K562 (cell line): ENCODE results near the gene ARHGAP18.

Experiments used
- DIDO1 ChIP-seq: fragments of 450-650 bp; IDR thresholded peaks from 2 replicates; pipeline ENCODE4 v1.6.1; 2016; ENCODE audit warnings: low read depth, missing biosample characterization, missing genetic modification characterization
- SRSF1 ChIP-seq: fragments of 200-400 bp; formaldehyde crosslinking; IDR thresholded peaks from 2 replicates; pipeline ENCODE4 v1.6.1; 2017; ENCODE audit warnings: mild to moderate bottlenecking, low read depth, low read length, moderate library complexity
- TCF15 ChIP-seq: fragments of 250-450 bp; sonication (Bioruptor Pico); IDR thresholded peaks from 2 replicates; pipeline ENCODE4 v1.8.0; 2022; ENCODE audit warnings: moderate library complexity, mild to moderate bottlenecking, inconsistent platforms
- ZC3H4 ChIP-seq: sonication (generic); formaldehyde crosslinking; IDR thresholded peaks from 2 replicates; pipeline ENCODE4 v1.9.0; 2021; ENCODE audit warnings: missing genetic modification reagents, borderline replicate concordance
- ZNF124 ChIP-seq: sonication (generic); formaldehyde crosslinking; IDR thresholded peaks from 2 replicates; pipeline ENCODE4 v1.8.1; 2022; ENCODE audit warnings: missing genetic modification reagents
- ZNF274 ChIP-seq: IDR thresholded peaks from 2 replicates; pipeline ENCODE4 v1.6.1; 2011; ENCODE audit warnings: low read depth, mild to moderate bottlenecking, low read length, moderate library complexity, borderline replicate concordance

DNA sequence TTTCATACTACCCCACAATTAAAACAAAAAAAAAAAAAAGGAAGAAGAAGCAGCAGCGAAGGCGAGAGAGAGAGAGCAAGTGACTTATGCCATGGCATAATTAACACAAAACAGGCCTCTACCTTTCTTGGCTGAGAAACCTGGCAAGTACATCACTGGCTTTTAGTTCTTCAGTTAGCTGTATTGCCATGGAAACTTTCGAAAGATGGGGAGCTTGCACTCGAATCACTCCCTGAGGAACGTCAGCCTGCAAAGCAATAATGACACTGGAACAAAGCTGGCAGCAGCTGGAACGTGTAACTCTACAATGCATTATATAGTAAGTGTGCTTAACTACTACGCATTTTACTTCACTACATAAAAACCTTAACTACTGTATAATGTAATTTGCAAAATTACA is 126.1 kb downstream of the ARHGAP18 start:
- no peak for TF ChIP-seq SRSF1
- TF ChIP-seq ZNF274 = no peak
- no peak for TF ChIP-seq ZC3H4 (CRISPR knock-in tag)
- no peak for TF ChIP-seq DIDO1 (tag)
- no peak for TF ChIP-seq TCF15 (CRISPR knock-in tag)
- TF ChIP-seq ZNF124 (CRISPR knock-in tag) = no peak
